Gastrocnemius medialis (tissue), 4 donors: ENCODE data around the gene SPEM2. TPM values are rescaled to one million over a fixed set of nuclear protein-coding genes. Genes with fewer than 3 reads are reported as not detected.

Experiments used
- ATAC-seq, 2 donors: fragments of 150-250 bp; one replicate each; pipeline ENCODE4 v1.9.1; 2016
- DNase-seq, 2 donors: peaks; one replicate each; pipeline ENCODE4 v3.0.0-alpha.2; 2019
- H3K27ac ChIP-seq, 4 donors: fragments of 200-600 bp; sonication (generic); 1 replicate in 1 of 4; 2 replicates in 3 of 4; pipeline ENCODE4 v1.5.1; 2016 to 2018; ENCODE audit warnings: mild to moderate bottlenecking in 2 of 4, moderate library complexity in 1 of 4
- H3K27me3 ChIP-seq, 3 donors: fragments of 200-600 bp; sonication (generic) in 2 of 3; 1 replicate in 1 of 3; 2 replicates in 2 of 3; pipeline versions ENCODE4 v1.5.1 to v1.6.0; 2016 to 2019; ENCODE audit warnings: mild to moderate bottlenecking in 1 of 3, moderate library complexity in 1 of 3
- H3K36me3 ChIP-seq, 2 donors: fragments of 200-600 bp; sonication (generic) in 1 of 2; one replicate each; pipeline ENCODE4 v1.5.1; 2017 to 2018
- H3K4me1 ChIP-seq, 2 donors: fragments of 200-600 bp; sonication (generic) in 1 of 2; one replicate each; pipeline ENCODE4 v1.5.1; 2016 to 2017; ENCODE audit warnings: mild to moderate bottlenecking in 2 of 2
- H3K4me3 ChIP-seq, 4 donors: fragments of 200-600 bp; sonication (generic) in 3 of 4; 1 replicate in 1 of 4; 2 replicates in 3 of 4; pipeline ENCODE4 v1.5.1; 2016 to 2019; ENCODE audit warnings: mild to moderate bottlenecking in 2 of 4
- H3K9me3 ChIP-seq, 3 donors: fragments of 200-600 bp; sonication (generic) in 2 of 3; 1 replicate in 1 of 3; 2 replicates in 2 of 3; pipeline ENCODE4 v1.5.1; 2016 to 2019
- POLR2A ChIP-seq, 2 donors: fragments of 450-650 bp; IDR thresholded peaks; one replicate each; pipeline ENCODE4 v1.6.1; 2017; ENCODE audit warnings: antibody characterized with exemption in 2 of 2, mild to moderate bottlenecking in 2 of 2, moderate library complexity in 2 of 2
- in situ Hi-C, 4 donors: fragments of 200-750 bp; cut with MboI; loops; one replicate each; pipeline versions ENCODE4 v1.15.0 to v1.8.0; 2017; ENCODE audit warnings: low sequenced_read_pairs in 4 of 4
- intact Hi-C: fragments of 100-400 bp; cut with DNase I; formaldehyde crosslinking; loops from one replicate; pipeline ENCODE4 v1.15.1; 2023; ENCODE audit warnings: low total_unique reads
- total RNA-seq, 4 donors: library from RNA; depleted of rRNA; stranded (reverse); fragments of >200 nt; gene quantifications; one replicate each; pipeline versions ENCODE4 v1.1.0 to v1.2.3, GENCODE V29; 2016
- TF ChIP-seq, protein P1 (sequence below), 5 experiments: fragments of 450-650 bp in 3 of 5; fragments of 200-600 bp in 2 of 5; sonication (generic) in 2 of 5; IDR thresholded peaks in 4 of 5; conservative IDR thresholded peaks in 1 of 5; 1 replicate in 4 of 5; 2 replicates in 1 of 5; pipeline ENCODE4 v1.5.1; 2016 to 2019; ENCODE audit warnings: antibody characterized with exemption in 5 of 5, mild to moderate bottlenecking in 3 of 5, moderate library complexity in 3 of 5

The SPEM2 gene
- total RNA-seq, 4 donors from 2014 or later = not detected

DNA sequence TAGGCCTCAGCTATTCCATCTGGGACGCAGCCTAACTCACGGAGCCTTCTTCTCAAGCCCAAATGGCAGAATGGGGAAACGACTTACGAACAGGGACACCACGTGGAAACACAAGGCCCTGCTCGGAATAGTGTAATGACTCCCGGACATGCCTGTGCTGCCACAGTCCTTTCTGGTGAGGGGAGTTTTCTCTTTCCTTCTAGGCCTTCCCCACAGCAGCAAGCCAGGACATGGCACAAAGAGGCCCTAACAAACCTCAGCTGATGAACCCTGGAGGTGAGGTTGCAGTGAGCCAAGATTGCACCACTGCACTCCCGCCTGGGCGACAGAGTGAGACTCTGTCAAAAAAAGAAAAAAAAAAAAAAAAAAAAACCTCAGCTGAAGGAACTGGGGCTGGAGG lies 38.7 kb downstream of the SPEM2 start:
- Histone ChIP-seq H3K27ac (no peak overlapping the region), H3K9me3 (no peaks in the 10 kb centered on the region), H3K27me3 (no peaks in the 10 kb centered on the region), H3K4me1 (peaks cover 20 to 25% of the 10 kb centered on the region in 2 donors), H3K4me3 (no peak overlapping the region), H3K36me3 (peaks cover 0 to 31% of the 10 kb centered on the region in 2 donors)
- intact Hi-C loops = no loop called here
- DNase-seq = no peak
- ATAC-seq = no peak
- in situ Hi-C loops = no loop called here
- TF ChIP-seq POLR2A (IDR thresholded peaks at IDR 0.05) = no peak
- TF ChIP-seq, protein P1, sequence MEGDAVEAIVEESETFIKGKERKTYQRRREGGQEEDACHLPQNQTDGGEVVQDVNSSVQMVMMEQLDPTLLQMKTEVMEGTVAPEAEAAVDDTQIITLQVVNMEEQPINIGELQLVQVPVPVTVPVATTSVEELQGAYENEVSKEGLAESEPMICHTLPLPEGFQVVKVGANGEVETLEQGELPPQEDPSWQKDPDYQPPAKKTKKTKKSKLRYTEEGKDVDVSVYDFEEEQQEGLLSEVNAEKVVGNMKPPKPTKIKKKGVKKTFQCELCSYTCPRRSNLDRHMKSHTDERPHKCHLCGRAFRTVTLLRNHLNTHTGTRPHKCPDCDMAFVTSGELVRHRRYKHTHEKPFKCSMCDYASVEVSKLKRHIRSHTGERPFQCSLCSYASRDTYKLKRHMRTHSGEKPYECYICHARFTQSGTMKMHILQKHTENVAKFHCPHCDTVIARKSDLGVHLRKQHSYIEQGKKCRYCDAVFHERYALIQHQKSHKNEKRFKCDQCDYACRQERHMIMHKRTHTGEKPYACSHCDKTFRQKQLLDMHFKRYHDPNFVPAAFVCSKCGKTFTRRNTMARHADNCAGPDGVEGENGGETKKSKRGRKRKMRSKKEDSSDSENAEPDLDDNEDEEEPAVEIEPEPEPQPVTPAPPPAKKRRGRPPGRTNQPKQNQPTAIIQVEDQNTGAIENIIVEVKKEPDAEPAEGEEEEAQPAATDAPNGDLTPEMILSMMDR (IDR thresholded peaks at IDR 0.05 in 4 of 5, conservative IDR thresholded peaks at IDR 0.05 in 1 of 5) = no peak

DNA sequence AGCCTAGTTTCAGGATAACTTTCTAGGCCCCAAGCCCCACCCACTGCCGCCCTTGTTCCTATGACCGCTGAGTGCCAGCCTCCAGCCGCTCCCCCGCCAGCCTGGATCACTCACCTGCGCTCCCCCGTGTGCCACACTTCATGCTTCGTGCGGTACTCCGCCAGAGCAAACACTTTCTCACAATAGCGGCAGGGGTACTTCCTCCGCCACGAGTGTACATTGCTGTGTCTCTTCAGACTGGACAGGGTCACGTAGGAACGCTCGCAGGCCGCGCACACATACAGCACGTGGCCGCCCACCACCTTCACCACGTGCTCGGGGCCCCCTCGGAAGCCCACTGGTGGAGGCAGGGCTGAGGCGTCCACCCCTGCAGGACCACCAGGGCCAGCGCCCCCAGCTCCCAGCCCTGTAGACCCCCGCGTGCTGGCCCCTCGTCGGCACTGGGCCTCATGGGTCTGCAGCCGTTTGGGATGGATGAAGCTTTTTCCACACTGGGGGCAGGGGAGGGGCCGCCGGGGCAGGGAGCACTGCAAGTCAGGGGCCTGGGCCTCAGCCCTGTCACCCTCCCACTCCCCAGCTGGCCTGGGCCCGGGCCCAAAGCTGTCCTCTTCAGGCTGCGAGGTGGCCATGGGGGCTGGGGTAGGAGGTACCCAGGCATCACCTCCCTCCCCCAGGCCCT lies 40.3 kb downstream of the SPEM2 start:
- no peak overlapping the region for H3K4me3 ChIP-seq
- peaks cover 0 to 31% of the 10 kb centered on the region in 2 donors for H3K36me3 ChIP-seq
- peaks cover 27 to 35% of the 10 kb centered on the region in 2 donors for H3K4me1 ChIP-seq
- H3K9me3 ChIP-seq = no peaks in the 10 kb centered on the region
- peak overlapping the region; percentile 79 to 100 (median 86) for H3K27ac ChIP-seq
- no peak for DNase-seq
- H3K27me3 ChIP-seq = no peaks in the 10 kb centered on the region
- in situ Hi-C loops (no loop called here), intact Hi-C loops (no loop called here)
- no peak for ATAC-seq
- TF ChIP-seq, protein P1 (IDR thresholded peaks at IDR 0.05 in 4 of 5, conservative IDR thresholded peaks at IDR 0.05 in 1 of 5) = no peak
- no peak for TF ChIP-seq POLR2A (IDR thresholded peaks at IDR 0.05)

DNA sequence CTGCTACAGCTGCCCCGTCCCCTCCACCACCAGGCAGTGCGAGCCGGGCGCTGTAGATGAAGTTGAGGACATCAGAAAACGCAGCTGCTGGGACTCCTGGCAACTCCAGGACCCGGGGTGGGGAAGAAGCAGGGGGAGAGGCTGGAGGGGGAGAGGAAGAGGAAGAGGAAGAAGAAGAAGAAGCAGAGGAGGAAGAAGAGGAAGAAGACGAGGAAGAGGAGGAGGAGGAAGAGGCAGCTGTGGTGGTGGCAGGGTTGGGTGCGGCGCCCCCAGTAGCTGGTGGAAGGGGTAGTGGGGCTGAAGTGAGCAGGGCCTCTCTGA lies 40.9 kb downstream of the SPEM2 start:
- peaks cover 0 to 31% of the 10 kb centered on the region in 2 donors for H3K36me3 ChIP-seq
- DNase-seq (no peak), ATAC-seq (no peak)
- peak overlapping the region; percentile 79 to 100 (median 86) for H3K27ac ChIP-seq
- in situ Hi-C loops (no loop called here), intact Hi-C loops (no loop called here)
- TF ChIP-seq, protein P1 (IDR thresholded peaks at IDR 0.05 in 4 of 5, conservative IDR thresholded peaks at IDR 0.05 in 1 of 5) = no peak
- no peak for TF ChIP-seq POLR2A (IDR thresholded peaks at IDR 0.05)
- H3K27me3 ChIP-seq = no peaks in the 10 kb centered on the region
- peak overlapping the region in 2 of 4 donors; percentile 9 to 10 for H3K4me3 ChIP-seq
- H3K9me3 ChIP-seq = no peaks in the 10 kb centered on the region
- peaks cover 32 to 38% of the 10 kb centered on the region in 2 donors for H3K4me1 ChIP-seq

DNA sequence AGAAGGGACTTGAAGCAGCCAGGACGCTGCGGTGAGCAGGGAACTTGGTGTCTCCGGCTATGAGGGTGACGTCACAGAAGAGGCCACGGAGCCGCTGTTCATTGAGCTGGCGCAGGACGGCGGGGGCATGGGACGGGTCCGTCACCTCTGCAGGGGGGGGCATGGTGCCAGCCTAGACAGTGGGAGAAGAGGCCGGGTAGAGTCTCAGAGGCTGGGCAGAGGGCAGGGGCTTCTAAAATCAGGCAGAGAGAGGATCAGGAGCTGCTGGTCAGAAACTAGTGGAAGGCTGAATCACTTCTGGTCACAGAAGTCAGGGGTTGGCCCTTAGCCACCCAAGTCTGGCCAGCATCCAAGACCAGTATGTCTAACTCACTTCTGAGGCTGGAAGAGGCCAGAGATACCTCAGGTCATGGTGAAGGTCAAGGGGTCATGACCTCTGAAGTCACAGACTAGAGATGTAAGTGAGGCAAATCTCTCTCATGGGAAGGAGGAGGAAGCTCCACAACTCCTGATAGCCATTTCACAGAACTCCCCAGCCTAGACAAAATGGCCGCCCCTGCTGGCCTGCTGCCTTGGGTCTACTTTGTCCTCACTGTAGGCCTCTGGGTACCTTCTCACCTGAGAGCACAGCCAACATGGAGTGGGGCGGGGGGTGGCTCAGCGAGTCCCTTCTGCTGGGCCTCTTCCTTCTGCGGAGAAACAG lies 41.4 kb downstream of the SPEM2 start:
- peak; percentile 42 to 74 for DNase-seq
- peak in 1 of 2 donors; percentile 6 for TF ChIP-seq POLR2A (IDR thresholded peaks at IDR 0.05)
- TF ChIP-seq, protein P1 (IDR thresholded peaks at IDR 0.05 in 4 of 5, conservative IDR thresholded peaks at IDR 0.05 in 1 of 5) = no peak

More for the DNA sequence above, 41.4 kb downstream of the SPEM2 start:
- peak; percentile 69 for ATAC-seq
- Histone ChIP-seq H3K27ac (peak overlapping the region; percentile 79 to 100 (median 86)), H3K36me3 (peaks cover 0 to 31% of the 10 kb centered on the region in 2 donors), H3K4me3 (peak overlapping the region in 3 of 4 donors; percentile 9 to 17 (median 10)), H3K4me1 (peaks cover 37 to 42% of the 10 kb centered on the region in 2 donors), H3K9me3 (no peaks in the 10 kb centered on the region), H3K27me3 (no peaks in the 10 kb centered on the region)
- intact Hi-C loops = no loop called here
- in situ Hi-C loops = no loop called here
